K562 (cell line): ENCODE measurements around the gene DPY19L1. TPM values are rescaled to one million over a fixed set of nuclear protein-coding genes. Genes with fewer than 3 reads are reported as not detected.

Experiments used
- ATAC-seq: fragments of 200-7000 bp; cut with Tn5 transposase; 3 replicates; pipeline ENCODE4 v1.9.1; 2020; ENCODE audit warnings: moderate library complexity
- BruUV-seq: library from RNA; stranded (reverse); fragments of 400-500 nt; replicated peaks from 2 replicates; lab custom pipeline; 2021; lab: Mats Ljungman, UMichigan
- CTCF ChIA-PET: fragments of 300-600 bp; formaldehyde crosslinking; extraction: SDS; loops from one replicate; lab custom pipeline; 2021; ENCODE audit warnings: low intra/inter-chr PET ratio; lab: Yijun Ruan, JAX
- POLR2A ChIA-PET: fragments of 300-600, 350-650 bp; sonication (Branson Sonifier 250); formaldehyde crosslinking; extraction: SDS; loops from one replicate; lab custom pipeline; 2021; ENCODE audit warnings: antibody characterized with exemption, inconsistent platforms; lab: Yijun Ruan, JAX
- DNase-seq, 4 experiments: peaks; one replicate each; pipeline versions ENCODE4 v3.0.0 to v3.0.0-alpha.2; 2011 to 2018; ENCODE audit warnings: low spot score in 3 of 4, mixed read lengths in 3 of 4; ENCODE audit errors: extremely low read depth in 1 of 4
- FAIRE-seq: peaks from 2 replicates; lab custom pipeline; 2011; peaks lifted over from hg19 to GRCh38; lab: Jason Lieb, UNC
- H2AFZ ChIP-seq: 2 replicates; pipeline ENCODE4 v1.6.0; 2011; ENCODE audit warnings: low read depth, low read length, control low read depth, inconsistent platforms
- H3K27ac ChIP-seq: fragments of 200-600 bp; 3 replicates; pipeline ENCODE4 v1.8.0; 2011; ENCODE audit warnings: low read depth, mild to moderate bottlenecking, control low read depth, inconsistent platforms, low read length, moderate library complexity, mixed read lengths; ENCODE audit errors: extremely low read depth
- H3K27me3 ChIP-seq, 2 experiments: fragments of 300-600 bp in 1 of 2; 2 replicates in 1 of 2; 3 replicates in 1 of 2; pipeline versions ENCODE4 v1.6.0 to v1.8.0; 2011; ENCODE audit warnings: inconsistent platforms in 2 of 2, low read length in 2 of 2, mild to moderate bottlenecking in 1 of 2, mixed read lengths in 1 of 2, moderate library complexity in 1 of 2; ENCODE audit not compliant: control insufficient read depth in 2 of 2, insufficient read depth in 2 of 2
- H3K36me3 ChIP-seq: fragments of 300-600 bp; 3 replicates; pipeline ENCODE4 v1.8.0; 2011; ENCODE audit warnings: mild to moderate bottlenecking, low read length, inconsistent platforms; ENCODE audit not compliant: control insufficient read depth, insufficient read depth
- H3K4me1 ChIP-seq, 2 experiments: fragments of 200-600 bp in 1 of 2; replicated peaks in 1 of 2; 2 replicates in 1 of 2; 3 replicates in 1 of 2; pipeline versions ENCODE4 v1.5.1 to v1.8.0; 2011; ENCODE audit warnings: inconsistent platforms in 2 of 2, low read length in 2 of 2, mild to moderate bottlenecking in 1 of 2, mixed read lengths in 1 of 2, moderate library complexity in 1 of 2; ENCODE audit not compliant: control insufficient read depth in 2 of 2, insufficient read depth in 2 of 2
- H3K4me2 ChIP-seq: 2 replicates; pipeline ENCODE4 v1.6.1; 2011; ENCODE audit warnings: low read length, control low read depth, inconsistent platforms, mixed read lengths; ENCODE audit not compliant: insufficient read depth
- H3K4me3 ChIP-seq: fragments of 200-600 bp; sonication (generic), shearing (Covaris generic); 2 replicates; pipeline ENCODE4 v1.5.1; 2016; ENCODE audit warnings: control low read depth, inconsistent platforms
- H3K79me2 ChIP-seq: fragments of 200-600 bp; 3 replicates; pipeline ENCODE4 v1.8.0; 2011; ENCODE audit warnings: low read length, inconsistent platforms; ENCODE audit not compliant: control insufficient read depth, insufficient read depth
- H3K9ac ChIP-seq, 2 experiments: 2 replicates each; pipeline versions ENCODE4 v1.6.0 to v1.6.1; 2011; ENCODE audit warnings: low read depth in 2 of 2, low read length in 2 of 2, control low read depth in 1 of 2, inconsistent platforms in 1 of 2, mild to moderate bottlenecking in 1 of 2, mixed read lengths in 1 of 2; ENCODE audit not compliant: insufficient read depth in 1 of 2
- H3K9me1 ChIP-seq: one replicate; pipeline ENCODE4 v1.6.0; 2011; ENCODE audit warnings: inconsistent platforms, mild to moderate bottlenecking, low read length, moderate library complexity; ENCODE audit not compliant: control insufficient read depth, insufficient read depth
- H3K9me3 ChIP-seq: replicated peaks from 2 replicates; pipeline ENCODE4 v1.5.1; 2011; ENCODE audit warnings: low read depth, low read length, inconsistent platforms; ENCODE audit not compliant: control insufficient read depth, insufficient read depth
- H4K20me1 ChIP-seq: replicated peaks from 2 replicates; pipeline ENCODE4 v1.6.1; 2011; ENCODE audit warnings: low read length, inconsistent platforms, mixed read lengths; ENCODE audit not compliant: control insufficient read depth, insufficient read depth
- DDX20 ChIP-seq: fragments of 450-650 bp; IDR thresholded peaks from 2 replicates; pipeline ENCODE4 v1.6.1; 2016; ENCODE audit warnings: missing genetic modification characterization, low read depth, mild to moderate bottlenecking, missing compliant biosample characterization, moderate library complexity
- HNRNPUL1 ChIP-seq: fragments of 200-400 bp; formaldehyde crosslinking; IDR thresholded peaks from 2 replicates; pipeline ENCODE4 v1.6.1; 2017; ENCODE audit warnings: low read length
- MTF1 ChIP-seq: fragments of 250-450 bp; sonication (Bioruptor Pico); IDR thresholded peaks from 2 replicates; pipeline ENCODE4 v1.9.0; 2021; ENCODE audit warnings: moderate library complexity, mild to moderate bottlenecking, inconsistent platforms, borderline replicate concordance
- NR2F6 ChIP-seq: fragments of 450-650 bp; formaldehyde crosslinking; IDR thresholded peaks from 2 replicates; pipeline ENCODE4 v1.4.0; 2020; ENCODE audit warnings: mild to moderate bottlenecking
- PHTF2 ChIP-seq: fragments of 250-450 bp; sonication (Bioruptor Pico); IDR thresholded peaks from 2 replicates; pipeline ENCODE4 v1.5.0; 2021; ENCODE audit warnings: mild to moderate bottlenecking
- POU5F1 ChIP-seq: fragments of 150-350 bp; IDR thresholded peaks from 2 replicates; pipeline ENCODE4 v1.6.1; 2014; ENCODE audit warnings: borderline replicate concordance, low read length, low read depth, mild to moderate bottlenecking; ENCODE audit not compliant: partially characterized antibody
- RB1 ChIP-seq: fragments of 450-650 bp; IDR thresholded peaks from 2 replicates; pipeline ENCODE4 v1.6.1; 2017; ENCODE audit warnings: low read depth, mild to moderate bottlenecking
- RBM17 ChIP-seq: fragments of 200-400 bp; formaldehyde crosslinking; IDR thresholded peaks from 2 replicates; pipeline ENCODE4 v1.6.1; 2017; ENCODE audit warnings: low read depth, mild to moderate bottlenecking, low read length, borderline replicate concordance
- RFX1 ChIP-seq: fragments of 450-650 bp; IDR thresholded peaks from 2 replicates; pipeline ENCODE4 v1.6.1; 2016; ENCODE audit warnings: mild to moderate bottlenecking, moderate library complexity
- SIN3A ChIP-seq, 2 experiments: fragments of 150-350 bp in 1 of 2; IDR thresholded peaks; 2 replicates each; pipeline ENCODE4 v1.6.1; 2011 to 2016; ENCODE audit warnings: borderline replicate concordance in 2 of 2, low read depth in 2 of 2, low read length in 2 of 2, mild to moderate bottlenecking in 2 of 2, moderate library complexity in 2 of 2; ENCODE audit not compliant: control insufficient read depth in 1 of 2
- SMARCA4 ChIP-seq: fragments of 450-650 bp; IDR thresholded peaks from 2 replicates; pipeline ENCODE4 v1.6.1; 2016
- SRSF7 ChIP-seq: fragments of 200-400 bp; formaldehyde crosslinking; optimal IDR thresholded peaks from 2 replicates; pipeline ENCODE3; 2017; ENCODE audit warnings: mild to moderate bottlenecking, low read depth, low read length
- ZNF165 ChIP-seq: fragments of 250-450 bp; sonication (Bioruptor Pico); IDR thresholded peaks from 2 replicates; pipeline ENCODE4 v1.4.0; 2020; ENCODE audit warnings: borderline replicate concordance
- ZNF445 ChIP-seq: fragments of 250-450 bp; sonication (Bioruptor Pico); IDR thresholded peaks from 2 replicates; pipeline ENCODE4 v1.4.0; 2020; ENCODE audit warnings: low read depth, mild to moderate bottlenecking, moderate library complexity
- WGBS: fragments of 100-300 bp; shearing (Covaris generic); methylation state at CpG from one replicate; pipeline ENCODE4 v1.1.6; 2016; ENCODE audit warnings: low coverage, mixed read lengths; ENCODE audit not compliant: insufficient coverage; ENCODE audit errors: missing lambda C conversion rate; 5-methylcytosine and 5-hydroxymethylcytosine counted together
- in situ Hi-C: fragments of 300-500 bp; cut with MboI; formaldehyde crosslinking; loops from 4 replicates; pipeline ENCODE4 v1.15.0; 2018; ENCODE audit warnings: inconsistent platforms, mixed read lengths
- intact Hi-C: fragments of 100-400 bp; cut with micrococcal nuclease; formaldehyde crosslinking; loops from 2 replicates; pipeline ENCODE4 v1.14.2; 2022
- polyA plus RNA-seq, 8 experiments: library from polyadenylated mRNA; depleted of rRNA in 4 of 8; stranded (reverse) in 5 of 8; unstranded in 3 of 8; fragments of >200 nt; fragmentation: Nextera tagmentation in 2 of 8; fragmentation: Illumina TruSeq in 1 of 8; extraction: Ambion mirVana in 2 of 8; extraction: Trizol in 1 of 8; gene quantifications; 2 replicates each; pipeline versions ENCODE4 v1.2.1 to v1.2.3, GENCODE V29; 2011 to 2014; ENCODE audit warnings: inconsistent platforms in 1 of 8, missing spikeins in 1 of 8
- total RNA-seq, 7 experiments: library from RNA; depleted of rRNA in 6 of 7; stranded (reverse); fragments of >200 nt in 6 of 7; fragmentation: Illumina TruSeq in 2 of 7; extraction: Trizol in 2 of 7; gene quantifications; 2 replicates each; pipeline versions ENCODE4 v1.2.1 to v1.2.3, GENCODE V29; 2011 to 2021; ENCODE audit warnings: low replicate concordance in 1 of 7
- TF ChIP-seq, protein P1 (sequence below), 2 experiments: IDR thresholded peaks in 1 of 2; conservative IDR thresholded peaks in 1 of 2; 2 replicates each; pipeline ENCODE4 v1.6.1; 2016; ENCODE audit warnings: low read depth in 2 of 2, mild to moderate bottlenecking in 1 of 2, missing compliant biosample characterization in 1 of 2, missing genetic modification characterization in 1 of 2, moderate library complexity in 1 of 2
- TF ChIP-seq, protein P2 (sequence below): fragments of 450-650 bp; formaldehyde crosslinking; IDR thresholded peaks from 2 replicates; pipeline ENCODE4 v1.4.0; 2020; ENCODE audit warnings: mild to moderate bottlenecking, moderate library complexity
- TF ChIP-seq, protein P3 (sequence below), 3 experiments: fragments of 200-800 bp in 1 of 3; sonication (Bioruptor generic) in 1 of 3; sonication (generic) in 1 of 3; formaldehyde crosslinking in 1 of 3; IDR thresholded peaks; 2 replicates each; pipeline versions ENCODE4 v1.6.1 to v1.8.0; 2016 to 2022; ENCODE audit warnings: mild to moderate bottlenecking in 2 of 3, missing compliant biosample characterization in 2 of 3, missing genetic modification characterization in 2 of 3, missing genetic modification reagents in 1 of 3

DPY19L1 gene
- total and polyA plus RNA-seq, 9 of the 15 experiments (the other 6 are each of a cell fraction or from before 2014, with no cell fraction given), result 4.0 to 34.3 (median 22.1) TPM

DNA sequence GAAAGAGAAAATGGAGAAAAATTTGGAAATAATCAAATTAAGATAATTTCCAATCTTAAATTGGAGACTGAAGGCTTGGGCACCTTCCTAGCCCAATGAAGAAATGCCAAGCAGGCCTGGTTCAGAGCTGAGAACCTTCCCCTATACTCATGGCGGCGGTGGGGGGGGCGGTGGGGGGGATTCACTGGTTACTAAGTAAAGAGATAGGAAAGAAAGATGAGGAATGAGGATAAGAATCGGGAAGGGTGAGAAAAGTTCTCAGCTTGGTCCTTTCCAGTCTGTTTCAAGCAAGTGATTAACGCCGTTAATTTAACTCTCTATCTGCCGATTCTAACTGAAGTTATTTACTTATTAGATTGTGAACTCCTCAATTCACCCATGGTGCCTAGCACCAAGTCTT is 41.5 kb downstream of the DPY19L1 start:
- peaks cover 4% of the 10 kb centered on the region; the same call in 1 of the 3 replicates for H3K79me2 ChIP-seq
- peak overlapping the region; percentile 63; the same call in 1 of the 2 replicates for H3K4me2 ChIP-seq
- intact Hi-C loops (no loop called here), in situ Hi-C loops (no loop called here)
- BruUV-seq, result no TSS peak
- H4K20me1 ChIP-seq, result no peaks in the 10 kb centered on the region
- ChIA-PET CTCF (no interaction called here), POLR2A (no interaction called here)
- H3K4me1 ChIP-seq, result peaks cover 7 to 30% of the 10 kb centered on the region in 2 experiments; a peak in 3 of 5 replicates
- 0 out of 2 replicates have a peak overlapping the region, but pooled peaks have one; percentile 59 for H2AFZ ChIP-seq
- H3K4me3 ChIP-seq, result no peak overlapping the region
- ATAC-seq (no peak), DNase-seq (no peak), FAIRE-seq (no peak)
- no peaks in the 10 kb centered on the region for H3K36me3 ChIP-seq
- WGBS, result 33% methylated on average over 3 of the region's 7 CpGs
- H3K27ac ChIP-seq, result peak overlapping the region; percentile 72; the same call in 1 of the 3 replicates
- no peaks in the 10 kb centered on the region for H3K27me3 ChIP-seq
- no peaks in the 10 kb centered on the region for H3K9me3 ChIP-seq
- H3K9me1 ChIP-seq, result no peaks in the 10 kb centered on the region
- H3K9ac ChIP-seq, result peak overlapping the region in 1 of 2 experiments; percentile 38; a peak in 1 of 4 replicates
- no peak for TF ChIP-seq NR2F6 (CRISPR knock-in tag)
- TF ChIP-seq, protein P1, sequence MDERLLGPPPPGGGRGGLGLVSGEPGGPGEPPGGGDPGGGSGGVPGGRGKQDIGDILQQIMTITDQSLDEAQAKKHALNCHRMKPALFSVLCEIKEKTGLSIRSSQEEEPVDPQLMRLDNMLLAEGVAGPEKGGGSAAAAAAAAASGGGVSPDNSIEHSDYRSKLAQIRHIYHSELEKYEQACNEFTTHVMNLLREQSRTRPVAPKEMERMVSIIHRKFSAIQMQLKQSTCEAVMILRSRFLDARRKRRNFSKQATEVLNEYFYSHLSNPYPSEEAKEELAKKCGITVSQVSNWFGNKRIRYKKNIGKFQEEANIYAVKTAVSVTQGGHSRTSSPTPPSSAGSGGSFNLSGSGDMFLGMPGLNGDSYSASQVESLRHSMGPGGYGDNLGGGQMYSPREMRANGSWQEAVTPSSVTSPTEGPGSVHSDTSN (CRISPR knock-in tag; IDR thresholded peaks at IDR 0.05; ENCODE audit: low read depth), result no peak
- TF ChIP-seq, protein P1 (tag; conservative IDR thresholded peaks at IDR 0.05; ENCODE audit: low read depth), result no peak
- TF ChIP-seq SRSF7, result no peak
- TF ChIP-seq RFX1, result no peak
- no peak for TF ChIP-seq DDX20 (tag)
- TF ChIP-seq RB1, result no peak
- TF ChIP-seq, protein P2, sequence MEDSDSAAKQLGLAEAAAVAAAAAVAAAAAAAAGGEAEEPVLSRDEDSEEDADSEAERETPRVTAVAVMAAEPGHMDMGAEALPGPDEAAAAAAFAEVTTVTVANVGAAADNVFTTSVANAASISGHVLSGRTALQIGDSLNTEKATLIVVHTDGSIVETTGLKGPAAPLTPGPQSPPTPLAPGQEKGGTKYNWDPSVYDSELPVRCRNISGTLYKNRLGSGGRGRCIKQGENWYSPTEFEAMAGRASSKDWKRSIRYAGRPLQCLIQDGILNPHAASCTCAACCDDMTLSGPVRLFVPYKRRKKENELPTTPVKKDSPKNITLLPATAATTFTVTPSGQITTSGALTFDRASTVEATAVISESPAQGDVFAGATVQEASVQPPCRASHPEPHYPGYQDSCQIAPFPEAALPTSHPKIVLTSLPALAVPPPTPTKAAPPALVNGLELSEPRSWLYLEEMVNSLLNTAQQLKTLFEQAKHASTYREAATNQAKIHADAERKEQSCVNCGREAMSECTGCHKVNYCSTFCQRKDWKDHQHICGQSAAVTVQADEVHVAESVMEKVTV (CRISPR knock-in tag), result no peak
- no peak for TF ChIP-seq ZNF445
- TF ChIP-seq SMARCA4, result no peak
- no peak for TF ChIP-seq POU5F1
- TF ChIP-seq, protein P3, sequence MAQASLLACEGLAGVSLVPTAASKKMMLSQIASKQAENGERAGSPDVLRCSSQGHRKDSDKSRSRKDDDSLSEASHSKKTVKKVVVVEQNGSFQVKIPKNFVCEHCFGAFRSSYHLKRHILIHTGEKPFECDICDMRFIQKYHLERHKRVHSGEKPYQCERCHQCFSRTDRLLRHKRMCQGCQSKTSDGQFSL (CRISPR knock-in tag; IDR thresholded peaks at IDR 0.05), result no peak
- TF ChIP-seq, protein P3 (tag; IDR thresholded peaks at IDR 0.05), result peak in 1 of 2 experiments; percentile 82; a peak in 2 of 4 replicates
- TF ChIP-seq SIN3A (IDR thresholded peaks at IDR 0.05; ENCODE audit: borderline replicate concordance in 2 of 2, control insufficient read depth in 1 of 2, low read depth in 2 of 2, low read length in 2 of 2), result no peak
- no peak for TF ChIP-seq PHTF2 (CRISPR knock-in tag)
- no peak for TF ChIP-seq RBM17
- TF ChIP-seq ZNF165 (CRISPR knock-in tag), result no peak
- no peak for TF ChIP-seq HNRNPUL1
- no peak for TF ChIP-seq MTF1
